Activated CD8-positive, alpha-beta memory T cell treated with anti-CD3 and anti-CD28 coated beads, Interleukin-2, amount 10 ng/mL, durations not matched to agents 7 days and 5 days (primary cell): ENCODE data around the gene LANCL3. TPM values are rescaled to one million over a fixed set of nuclear protein-coding genes. Genes with fewer than 3 reads are reported as not detected.

ENCODE experiments used
- ATAC-seq: fragments of 150-1000 bp; cut with Tn5 transposase; one replicate; pipeline ENCODE4 v1.10.0; 2021; ENCODE audit warnings: moderate library complexity
- CTCF ChIA-PET: fragments of 350-600 bp; sonication (Branson Sonifier 250); formaldehyde crosslinking; loops from one replicate; lab custom pipeline; 2021; ENCODE audit warnings: antibody characterized with exemption; lab: Charles Lee
- DNase-seq: peaks from one replicate; pipeline ENCODE4 v3.0.0-alpha.2; 2020
- H3K27ac Mint-ChIP-seq: one replicate; pipeline ENCODE4 v1.8.0; 2021; ENCODE audit warnings: mild to moderate bottlenecking, mixed read lengths
- H3K27me3 Mint-ChIP-seq: one replicate; pipeline ENCODE4 v1.8.0; 2021; ENCODE audit warnings: mixed read lengths
- H3K36me3 Mint-ChIP-seq: one replicate; pipeline ENCODE4 v1.8.0; 2021; ENCODE audit warnings: mild to moderate bottlenecking, mixed read lengths
- H3K4me1 Mint-ChIP-seq: one replicate; pipeline ENCODE4 v1.8.0; 2021; ENCODE audit warnings: mixed read lengths
- H3K4me3 Mint-ChIP-seq: one replicate; pipeline ENCODE4 v1.8.0; 2021; ENCODE audit warnings: mild to moderate bottlenecking, moderate library complexity, mixed read lengths
- H3K9me3 Mint-ChIP-seq: one replicate; pipeline ENCODE4 v1.8.0; 2022; ENCODE audit warnings: low read depth, mixed read lengths
- total RNA-seq, 2 experiments: library from RNA; stranded (reverse); gene quantifications; one replicate each; pipeline ENCODE4 v1.2.3, GENCODE V29; 2021

The LANCL3 gene
- total RNA-seq, 2 experiments from 2014 or later: 0.38 to 0.66 TPM

DNA sequence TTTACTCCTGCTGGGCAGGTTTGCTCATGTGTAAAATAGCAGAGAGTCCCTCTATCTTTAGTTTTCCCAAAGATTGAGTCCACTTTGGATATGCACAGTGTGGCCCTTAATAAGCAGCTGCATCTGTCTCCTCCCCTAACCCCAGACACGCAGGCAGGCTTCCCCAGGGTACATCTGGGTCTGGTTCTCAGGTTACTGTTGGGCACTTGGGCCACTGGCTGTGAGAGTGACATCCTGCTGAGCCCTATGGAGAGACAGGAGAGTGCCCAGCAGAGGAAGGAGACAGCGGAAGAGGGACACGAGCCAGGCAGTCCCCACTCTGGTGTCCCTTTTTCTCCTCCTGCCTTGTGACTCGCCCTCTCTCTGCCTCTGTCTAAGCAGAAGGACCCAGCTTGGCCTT is 130.1 kb downstream of the LANCL3 start:
- Mint-ChIP-seq H3K9me3 (no peaks in the 10 kb centered on the region), H3K4me1 (no peaks in the 10 kb centered on the region), H3K4me3 (no peak overlapping the region), H3K27me3 (no peaks in the 10 kb centered on the region), H3K27ac (no peak overlapping the region), H3K36me3 (no peaks in the 10 kb centered on the region)
- CTCF ChIA-PET: no interaction called here
- ATAC-seq (no peak), DNase-seq (no peak)

DNA sequence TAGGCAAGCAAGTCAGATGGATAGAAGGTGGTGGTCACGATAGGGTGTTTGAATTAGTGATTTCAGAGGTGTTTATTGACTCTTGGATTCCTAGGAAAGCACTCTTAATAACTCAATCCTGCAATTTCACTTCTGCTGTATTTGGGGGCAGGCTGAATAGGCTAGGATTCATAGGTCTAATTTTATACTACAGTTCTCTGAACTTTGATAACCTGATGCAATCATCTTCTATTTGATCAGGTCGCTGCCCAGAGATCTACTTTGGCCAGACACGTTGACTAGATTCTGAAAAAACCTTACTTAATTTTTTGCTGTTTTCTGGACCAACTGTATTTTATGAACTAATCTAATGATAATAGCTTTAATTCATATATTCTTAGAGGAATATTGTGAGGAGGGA is 140.5 kb downstream of the LANCL3 start:
- no peak overlapping the region for H3K4me3 Mint-ChIP-seq
- CTCF ChIA-PET: no interaction called here

DNA sequence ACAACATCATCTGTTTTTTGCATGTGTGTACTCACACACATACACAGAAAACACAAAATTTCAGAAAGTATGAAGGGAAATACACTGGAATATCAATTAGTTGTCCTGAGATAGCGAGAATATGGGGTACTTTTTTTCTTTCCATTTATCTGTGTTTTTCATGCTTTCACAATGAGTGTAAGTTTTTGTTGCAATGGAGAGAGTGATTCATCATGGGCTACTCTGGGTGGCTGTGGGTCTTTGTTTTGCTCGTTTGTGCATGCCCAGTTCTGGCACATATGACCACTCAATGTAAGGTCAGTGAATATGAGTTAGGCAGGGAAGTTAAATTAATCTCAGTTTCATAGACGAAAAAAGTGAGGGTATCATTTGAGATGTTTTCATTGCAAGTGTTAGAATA is 141.0 kb downstream of the LANCL3 start:
- no peak overlapping the region for H3K27ac Mint-ChIP-seq
- ATAC-seq: no peak

More for the DNA sequence above, 140.5 kb downstream of the LANCL3 start:
- ATAC-seq (no peak), DNase-seq (no peak)
- no peak overlapping the region for H3K27ac Mint-ChIP-seq
- no peaks in the 10 kb centered on the region for H3K9me3 Mint-ChIP-seq
- H3K36me3 Mint-ChIP-seq: no peaks in the 10 kb centered on the region
- H3K4me1 Mint-ChIP-seq: peaks cover 2% of the 10 kb centered on the region
- peaks cover 3% of the 10 kb centered on the region for H3K27me3 Mint-ChIP-seq

DNA sequence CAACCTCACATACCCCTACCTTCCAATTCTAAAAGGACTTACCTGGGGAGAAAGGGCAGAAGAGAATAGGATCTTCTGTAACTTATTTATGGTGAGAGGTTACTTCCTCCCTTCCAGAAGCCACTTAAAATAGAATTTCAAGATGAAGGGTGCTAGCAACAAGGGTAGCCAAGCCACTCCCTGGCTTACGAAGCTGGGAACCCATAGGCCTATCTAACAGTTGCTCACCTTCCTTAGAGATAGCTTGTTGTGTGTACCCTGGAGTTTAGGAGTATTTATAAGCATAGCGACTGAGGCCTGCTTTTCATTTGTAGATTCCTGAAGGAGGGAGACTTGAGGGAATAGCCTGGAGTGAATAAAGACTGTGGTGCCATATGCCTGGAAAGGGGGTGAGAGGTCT is 143.0 kb downstream of the LANCL3 start:
- peaks cover 3% of the 10 kb centered on the region for H3K9me3 Mint-ChIP-seq

More for the DNA sequence above, 141.0 kb downstream of the LANCL3 start:
- Mint-ChIP-seq H3K9me3 (no peaks in the 10 kb centered on the region), H3K4me1 (peaks cover 2% of the 10 kb centered on the region), H3K27me3 (peaks cover 3% of the 10 kb centered on the region), H3K4me3 (no peak overlapping the region), H3K36me3 (no peaks in the 10 kb centered on the region)
- CTCF ChIA-PET: no interaction called here
- DNase-seq: no peak

DNA sequence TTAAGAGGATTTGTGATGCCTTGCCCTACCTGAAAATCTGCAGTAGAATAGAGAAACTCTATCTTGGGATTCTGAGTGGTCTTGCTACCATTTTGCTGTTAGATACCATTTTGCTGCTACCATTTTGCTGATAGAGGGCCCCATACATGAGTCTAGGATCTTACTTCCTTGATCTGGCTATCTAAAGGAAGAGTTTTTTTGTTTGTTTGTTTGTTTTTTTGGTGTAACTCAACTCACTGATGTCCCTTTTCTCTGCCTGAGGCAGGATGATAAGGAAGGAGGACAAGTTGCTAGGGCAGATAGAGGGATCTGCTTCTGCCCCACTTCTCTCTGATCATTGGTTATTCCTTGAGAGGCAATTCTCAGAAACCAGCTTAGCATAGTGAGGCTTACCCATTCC is 145.1 kb downstream of the LANCL3 start:
- peaks cover 2% of the 10 kb centered on the region for H3K36me3 Mint-ChIP-seq
- H3K4me3 Mint-ChIP-seq: no peak overlapping the region
- ATAC-seq: no peak
- H3K9me3 Mint-ChIP-seq: peaks cover 3% of the 10 kb centered on the region
- no peak overlapping the region for H3K27ac Mint-ChIP-seq
- H3K4me1 Mint-ChIP-seq: peaks cover 2% of the 10 kb centered on the region
- H3K27me3 Mint-ChIP-seq: peaks cover 3% of the 10 kb centered on the region
- CTCF ChIA-PET: no interaction called here
- no peak for DNase-seq

More for the DNA sequence above, 143.0 kb downstream of the LANCL3 start:
- ATAC-seq (no peak), DNase-seq (no peak)
- CTCF ChIA-PET: no interaction called here
- no peak overlapping the region for H3K27ac Mint-ChIP-seq
- no peak overlapping the region for H3K4me3 Mint-ChIP-seq
- peaks cover 2% of the 10 kb centered on the region for H3K4me1 Mint-ChIP-seq
- peaks cover 2% of the 10 kb centered on the region for H3K36me3 Mint-ChIP-seq
- peaks cover 6% of the 10 kb centered on the region for H3K27me3 Mint-ChIP-seq

DNA sequence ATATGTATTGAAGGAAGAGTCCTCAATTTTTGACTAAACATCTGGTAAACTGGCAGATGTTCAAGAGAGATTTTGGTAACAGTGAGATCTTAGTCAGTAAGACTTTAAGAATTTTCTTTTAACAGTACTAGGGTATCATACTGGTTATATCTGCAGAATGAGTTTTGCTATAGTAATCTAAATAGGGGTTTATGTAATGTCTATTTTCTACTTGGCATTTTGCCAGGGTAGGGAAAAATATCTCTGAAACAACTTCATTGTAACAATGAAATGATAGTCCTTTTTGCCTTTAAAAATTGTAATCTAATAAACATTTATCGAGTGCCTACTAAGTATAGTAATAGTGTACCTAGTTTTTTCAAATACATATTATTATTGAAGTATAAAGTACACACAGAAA is 146.2 kb downstream of the LANCL3 start:
- ATAC-seq (no peak), DNase-seq (no peak)
- Mint-ChIP-seq H3K4me3 (no peak overlapping the region), H3K36me3 (peaks cover 2% of the 10 kb centered on the region), H3K9me3 (peaks cover 3% of the 10 kb centered on the region), H3K27me3 (peaks cover 7% of the 10 kb centered on the region), H3K27ac (no peak overlapping the region), H3K4me1 (no peaks in the 10 kb centered on the region)
- CTCF ChIA-PET: no interaction called here

DNA sequence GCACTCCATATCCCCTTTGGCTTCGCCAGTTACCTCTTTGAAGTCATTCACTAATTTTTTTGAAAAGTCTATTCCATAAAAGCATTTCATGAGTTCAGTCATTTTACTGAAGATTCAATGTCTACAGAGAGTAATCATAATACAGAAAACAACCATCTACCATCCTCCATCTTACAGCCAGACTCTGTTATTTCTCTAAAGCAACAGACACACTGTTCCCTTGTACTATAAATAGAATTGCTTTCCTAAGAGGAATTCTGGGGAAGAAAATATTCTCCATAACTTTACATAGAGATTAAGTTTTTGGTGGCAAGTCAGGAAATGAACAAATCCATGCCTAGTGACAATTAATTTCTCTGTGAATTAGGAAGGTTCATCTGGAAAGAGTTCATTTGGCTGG is 151.1 kb downstream of the LANCL3 start:
- no peak overlapping the region for H3K4me3 Mint-ChIP-seq

DNA sequence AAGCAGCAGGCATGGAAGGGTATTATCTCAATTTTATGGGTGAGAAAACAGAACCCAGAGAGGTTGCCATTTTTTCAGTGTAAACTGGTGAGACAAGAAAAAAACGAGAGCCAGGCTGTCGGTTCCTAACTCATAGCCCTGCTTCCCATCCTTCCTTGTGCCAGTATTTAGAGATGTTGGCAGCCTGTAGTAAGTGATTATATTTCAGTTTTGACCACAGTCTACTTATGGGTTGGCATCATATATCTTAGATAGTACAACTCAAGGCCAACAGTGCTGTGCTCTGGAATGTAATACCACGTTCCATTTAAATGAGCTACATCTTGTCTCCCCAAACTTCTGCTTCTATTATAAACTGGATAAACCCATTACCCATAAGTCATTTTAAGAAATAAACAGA is 154.9 kb downstream of the LANCL3 start:
- H3K4me1 Mint-ChIP-seq: no peaks in the 10 kb centered on the region
- CTCF ChIA-PET: no interaction called here
- no peaks in the 10 kb centered on the region for H3K36me3 Mint-ChIP-seq
- H3K27me3 Mint-ChIP-seq: peaks cover 6% of the 10 kb centered on the region
- ATAC-seq (no peak), DNase-seq (no peak)
- H3K9me3 Mint-ChIP-seq: no peaks in the 10 kb centered on the region
- H3K27ac Mint-ChIP-seq: no peak overlapping the region
- H3K4me3 Mint-ChIP-seq: no peak overlapping the region

More for the DNA sequence above, 151.1 kb downstream of the LANCL3 start:
- DNase-seq (no peak), ATAC-seq (no peak)
- CTCF ChIA-PET: no interaction called here
- peaks cover 9% of the 10 kb centered on the region for H3K27me3 Mint-ChIP-seq
- peaks cover 3% of the 10 kb centered on the region for H3K9me3 Mint-ChIP-seq
- peaks cover 2% of the 10 kb centered on the region for H3K36me3 Mint-ChIP-seq
- H3K4me1 Mint-ChIP-seq: no peaks in the 10 kb centered on the region
- no peak overlapping the region for H3K27ac Mint-ChIP-seq

Other genes starting within 250 kb of the LANCL3 start
- gene PRRG1, start 222.3 kb upstream of the LANCL3 start, total RNA-seq: not detected
- under 1 TPM; 0.09 to 0.14 TPM for gene XK, start 114.1 kb downstream of the LANCL3 start, total RNA-seq
- gene CYBB, start 208.4 kb downstream of the LANCL3 start, total RNA-seq: not detected